ENCODE data around the gene MCAM. TPM values are rescaled to one million over a fixed set of nuclear protein-coding genes. Genes with fewer than 3 reads are reported as not detected.

The MCAM gene
- total and polyA plus RNA-seq, 10 of the 15 experiments (the other 5 are each of a cell fraction or from before 2014, with no cell fraction given), result 3.1 to 19.7 (median 9.3) TPM

DNA sequence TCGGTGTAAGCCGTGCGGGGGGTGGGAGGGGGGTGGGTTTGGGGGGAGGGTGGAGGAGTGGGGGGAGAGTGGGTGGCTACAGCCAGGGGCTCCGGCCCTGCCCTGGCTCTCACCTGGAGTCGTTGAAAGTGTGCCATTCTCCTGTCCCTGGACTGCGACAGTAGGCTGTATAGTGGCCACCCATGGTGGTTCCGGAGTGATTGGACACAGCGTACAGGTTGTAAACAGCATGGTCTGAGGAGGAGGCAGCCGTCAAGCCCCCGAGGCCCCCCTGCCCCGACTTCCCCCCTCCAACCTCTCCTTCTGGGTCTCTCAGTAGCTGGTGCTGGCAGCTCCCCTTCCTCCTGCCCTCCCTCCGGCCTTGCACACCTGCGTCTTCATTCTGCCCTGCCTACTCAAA lies 40.1 kb upstream of the MCAM start:
- no peak overlapping the region for H3K4me2 ChIP-seq (ENCODE audit: control insufficient read depth, insufficient read depth)
- no peak for ATAC-seq

DNA sequence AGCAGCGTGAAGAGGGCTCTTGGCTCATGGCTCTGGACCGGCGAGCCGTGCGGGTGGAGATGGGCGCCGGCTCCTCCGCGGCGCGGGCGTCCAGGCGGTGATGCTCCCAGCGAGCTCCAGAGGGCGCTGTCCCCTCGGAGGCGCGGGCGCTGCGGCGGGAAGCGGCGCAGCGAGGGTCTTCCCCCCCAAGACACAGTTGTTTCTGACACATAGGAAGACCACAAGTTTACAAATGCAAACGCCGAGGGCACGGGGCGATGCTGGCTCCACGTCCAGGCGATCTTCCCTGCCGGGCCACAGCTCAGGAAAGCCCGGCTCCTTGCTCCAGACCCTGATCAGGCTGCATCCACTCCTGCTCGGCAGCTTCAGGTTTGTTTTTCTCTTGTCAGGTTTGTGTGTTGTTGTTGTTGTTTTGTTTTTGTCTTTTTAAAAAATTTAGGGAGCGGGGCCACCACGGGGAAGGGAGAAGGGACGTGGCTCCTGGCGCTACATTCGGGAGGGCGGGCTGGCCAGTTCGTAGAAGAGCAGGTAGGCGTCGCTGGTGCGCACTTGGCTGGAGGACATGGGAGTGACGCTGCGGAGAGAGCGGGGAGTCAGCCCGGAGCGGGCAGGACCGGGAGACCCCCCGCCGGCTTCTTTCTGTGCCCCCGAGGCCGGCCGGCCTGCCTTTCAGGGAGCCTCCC lies 39.6 kb upstream of the MCAM start:
- Histone ChIP-seq H3K9me3 (replicated peaks; ENCODE audit: control insufficient read depth, insufficient read depth, low read length) (no peaks in the 10 kb centered on the region), H2AFZ (ENCODE audit: control insufficient read depth, low read depth, low read length) (peak overlapping the region; percentile 91), H3K9ac (ENCODE audit: control insufficient read depth, insufficient read depth, low read length) (peak overlapping the region; percentile 34; the same call in 1 of the 2 replicates), H4K20me1 (ENCODE audit: control insufficient read depth, insufficient read depth) (0 out of 2 replicates have a peak, but pooled peaks cover 2% of the 10 kb centered on the region), H3K27me3 (replicated peaks in 1 of 2; ENCODE audit: control insufficient read depth in 2 of 2, insufficient read depth in 2 of 2, low read length in 1 of 2) (peaks cover 2 to 4% of the 10 kb centered on the region in 2 experiments; a peak in 3 of 4 replicates), H3K79me2 (ENCODE audit: control insufficient read depth, insufficient read depth, low read length) (no peaks in the 10 kb centered on the region), H3K4me3 (peak overlapping the region; percentile 49; the same call in 1 of the 2 replicates), H3K4me2 (ENCODE audit: control insufficient read depth, insufficient read depth) (peak overlapping the region; percentile 89), H3K27ac (ENCODE audit: control insufficient read depth, insufficient read depth) (no peak overlapping the region), H3K36me3 (ENCODE audit: control insufficient read depth in 2 of 2, insufficient read depth in 2 of 2, low read length in 1 of 2) (no peaks in the 10 kb centered on the region), H3K4me1 (ENCODE audit: control insufficient read depth, insufficient read depth, low read length) (peaks cover 10% of the 10 kb centered on the region)
- ChIA-PET POLR2A (interaction anchor here (0.6 to 1.3 kb wide), 7 partner anchors 8 to 343 kb away, joined by 3 to 6 read pairs (median 3); no protein-coding TSS in a partner anchor), CTCF (interaction anchor here (0.7 to 4.8 kb wide), 31 partner anchors 9 to 1679 kb away, joined by 3 to 183 read pairs (median 4); partner anchors contain the start of genes NECTIN1 and USP2), SMC1A (ENCODE audit: uncharacterized antibody, unreplicated experiment) (interaction anchor here (0.9 to 3.3 kb wide), 8 partner anchors 11 to 124 kb away, joined by 3 to 32 read pairs (median 6); partner anchors contain the start of gene USP2), RAD21 (ENCODE audit: unreplicated experiment) (interaction anchor here (0.7 to 4.5 kb wide), 6 partner anchors 8 to 187 kb away, joined by 3 to 49 read pairs (median 8); no protein-coding TSS in a partner anchor)
- 10% methylated on average over 54 of the region's 54 CpGs for WGBS (ENCODE audit: insufficient coverage, insufficient replicate concordance, low lambda C conversion rate, missing lambda C conversion rate)
- intact Hi-C loops (cut with micrococcal nuclease; ENCODE audit: unreplicated experiment), result loop anchor here (1.0 kb wide), 1 partner anchor 118 kb away; no protein-coding TSS in a partner anchor
- no TSS peak for BruUV-seq (replicated peaks)
- FAIRE-seq (peak; percentile 76), ATAC-seq (peak; percentile 91), DNase-seq (ENCODE audit: low read depth, low spot score) (no peak)
- in situ Hi-C loops (cut with MboI), result loop anchor here (5.0 kb wide), 1 partner anchor 116 kb away; no protein-coding TSS in a partner anchor
- TF ChIP-seq ZNF207 (IDR thresholded peaks at IDR 0.05; ENCODE audit: borderline replicate concordance) (0 out of 2 replicates have a peak, but pooled peaks have one; percentile 49), YY1 (IDR thresholded peaks at IDR 0.05; ENCODE audit: low read depth, low read length) (peak; percentile 41), SMARCA5 (IDR thresholded peaks at IDR 0.05) (peak; percentile 25; the same call in 1 of the 2 replicates), MYC (IDR thresholded peaks at IDR 0.05; ENCODE audit: insufficient read depth, insufficient read length, insufficient replicate concordance, low read length, severe bottlenecking) (no peak), IRF4 (IDR thresholded peaks at IDR 0.05; ENCODE audit: low read depth, low read length) (0 out of 2 replicates have a peak, but pooled peaks have one; percentile 14), MTA2 (IDR thresholded peaks at IDR 0.05; ENCODE audit: low read depth) (no peak), HDGF (IDR thresholded peaks at IDR 0.05) (0 out of 2 replicates have a peak, but pooled peaks have one; percentile 39), ZBED1 (IDR thresholded peaks at IDR 0.05; ENCODE audit: borderline replicate concordance) (no peak)
- TF ChIP-seq, protein P1, sequence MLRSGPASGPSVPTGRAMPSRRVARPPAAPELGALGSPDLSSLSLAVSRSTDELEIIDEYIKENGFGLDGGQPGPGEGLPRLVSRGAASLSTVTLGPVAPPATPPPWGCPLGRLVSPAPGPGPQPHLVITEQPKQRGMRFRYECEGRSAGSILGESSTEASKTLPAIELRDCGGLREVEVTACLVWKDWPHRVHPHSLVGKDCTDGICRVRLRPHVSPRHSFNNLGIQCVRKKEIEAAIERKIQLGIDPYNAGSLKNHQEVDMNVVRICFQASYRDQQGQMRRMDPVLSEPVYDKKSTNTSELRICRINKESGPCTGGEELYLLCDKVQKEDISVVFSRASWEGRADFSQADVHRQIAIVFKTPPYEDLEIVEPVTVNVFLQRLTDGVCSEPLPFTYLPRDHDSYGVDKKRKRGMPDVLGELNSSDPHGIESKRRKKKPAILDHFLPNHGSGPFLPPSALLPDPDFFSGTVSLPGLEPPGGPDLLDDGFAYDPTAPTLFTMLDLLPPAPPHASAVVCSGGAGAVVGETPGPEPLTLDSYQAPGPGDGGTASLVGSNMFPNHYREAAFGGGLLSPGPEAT (IDR thresholded peaks at IDR 0.05; ENCODE audit: low read depth), result peak; percentile 43; the same call in 1 of the 2 replicates
- TF ChIP-seq, protein P2, sequence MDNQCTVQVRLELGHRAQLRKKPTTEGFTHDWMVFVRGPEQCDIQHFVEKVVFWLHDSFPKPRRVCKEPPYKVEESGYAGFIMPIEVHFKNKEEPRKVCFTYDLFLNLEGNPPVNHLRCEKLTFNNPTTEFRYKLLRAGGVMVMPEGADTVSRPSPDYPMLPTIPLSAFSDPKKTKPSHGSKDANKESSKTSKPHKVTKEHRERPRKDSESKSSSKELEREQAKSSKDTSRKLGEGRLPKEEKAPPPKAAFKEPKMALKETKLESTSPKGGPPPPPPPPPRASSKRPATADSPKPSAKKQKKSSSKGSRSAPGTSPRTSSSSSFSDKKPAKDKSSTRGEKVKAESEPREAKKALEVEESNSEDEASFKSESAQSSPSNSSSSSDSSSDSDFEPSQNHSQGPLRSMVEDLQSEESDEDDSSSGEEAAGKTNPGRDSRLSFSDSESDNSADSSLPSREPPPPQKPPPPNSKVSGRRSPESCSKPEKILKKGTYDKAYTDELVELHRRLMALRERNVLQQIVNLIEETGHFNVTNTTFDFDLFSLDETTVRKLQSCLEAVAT (IDR thresholded peaks at IDR 0.05), result peak; percentile 62; the same call in 1 of the 2 replicates

More for the DNA sequence above, 40.1 kb upstream of the MCAM start:
- no peak for TF ChIP-seq RB1 (IDR thresholded peaks at IDR 0.05; ENCODE audit: borderline replicate concordance)
- no TSS peak for BruUV-seq (replicated peaks)
- Histone ChIP-seq H3K4me1 (ENCODE audit: control insufficient read depth, insufficient read depth, low read length) (peaks cover 10% of the 10 kb centered on the region), H3K9ac (ENCODE audit: control insufficient read depth, insufficient read depth, low read length) (no peak overlapping the region), H3K4me3 (no peak overlapping the region), H2AFZ (ENCODE audit: control insufficient read depth, low read depth, low read length) (no peak overlapping the region), H3K36me3 (ENCODE audit: control insufficient read depth in 2 of 2, insufficient read depth in 2 of 2, low read length in 1 of 2) (no peaks in the 10 kb centered on the region), H3K9me3 (replicated peaks; ENCODE audit: control insufficient read depth, insufficient read depth, low read length) (no peaks in the 10 kb centered on the region), H4K20me1 (ENCODE audit: control insufficient read depth, insufficient read depth) (0 out of 2 replicates have a peak, but pooled peaks cover 2% of the 10 kb centered on the region), H3K79me2 (ENCODE audit: control insufficient read depth, insufficient read depth, low read length) (no peaks in the 10 kb centered on the region), H3K27me3 (replicated peaks in 1 of 2; ENCODE audit: control insufficient read depth in 2 of 2, insufficient read depth in 2 of 2, low read length in 1 of 2) (peaks cover 2 to 4% of the 10 kb centered on the region in 2 experiments; a peak in 3 of 4 replicates), H3K27ac (ENCODE audit: control insufficient read depth, insufficient read depth) (no peak overlapping the region)
- ChIA-PET POLR2A (interaction anchor here (0.8 to 0.9 kb wide), 2 partner anchors 8 to 24 kb away, joined by 3 to 5 read pairs; no protein-coding TSS in a partner anchor), CTCF (interaction anchor here (0.7 to 4.8 kb wide), 16 partner anchors 8 to 756 kb away, joined by 3 to 183 read pairs (median 4); partner anchors contain the start of genes NECTIN1 and USP2), RAD21 (ENCODE audit: unreplicated experiment) (interaction anchor here (0.6 to 4.5 kb wide), 3 partner anchors 18 to 177 kb away, joined by 3 to 49 read pairs (median 47); no protein-coding TSS in a partner anchor), SMC1A (ENCODE audit: uncharacterized antibody, unreplicated experiment) (interaction anchor here (1.2 to 3.3 kb wide), 4 partner anchors 12 to 118 kb away, joined by 3 to 32 read pairs (median 19); partner anchors contain the start of gene USP2)
- in situ Hi-C loops (cut with MboI), result loop anchor here (5.0 kb wide), 1 partner anchor 115 kb away; no protein-coding TSS in a partner anchor
- FAIRE-seq, result no peak
- no peak for DNase-seq (ENCODE audit: low read depth, low spot score)
- intact Hi-C loops (cut with micrococcal nuclease; ENCODE audit: unreplicated experiment), result no loop called here
- 77% methylated on average over 8 of the region's 13 CpGs for WGBS (ENCODE audit: insufficient coverage, insufficient replicate concordance, low lambda C conversion rate, missing lambda C conversion rate)

Data from GM12878 (cell line).